Fibroblast of peridontal ligament (primary cell): ENCODE measurements around the gene IFIT2.
A peak's percentile ranks its signal among the peaks of the same experiment; 100 is the strongest.

Experiments
- DNase-seq: peaks from one replicate; pipeline ENCODE4 v3.0.0-alpha.2; 2010; ENCODE audit errors: extremely low read depth

IFIT2 gene

DNA sequence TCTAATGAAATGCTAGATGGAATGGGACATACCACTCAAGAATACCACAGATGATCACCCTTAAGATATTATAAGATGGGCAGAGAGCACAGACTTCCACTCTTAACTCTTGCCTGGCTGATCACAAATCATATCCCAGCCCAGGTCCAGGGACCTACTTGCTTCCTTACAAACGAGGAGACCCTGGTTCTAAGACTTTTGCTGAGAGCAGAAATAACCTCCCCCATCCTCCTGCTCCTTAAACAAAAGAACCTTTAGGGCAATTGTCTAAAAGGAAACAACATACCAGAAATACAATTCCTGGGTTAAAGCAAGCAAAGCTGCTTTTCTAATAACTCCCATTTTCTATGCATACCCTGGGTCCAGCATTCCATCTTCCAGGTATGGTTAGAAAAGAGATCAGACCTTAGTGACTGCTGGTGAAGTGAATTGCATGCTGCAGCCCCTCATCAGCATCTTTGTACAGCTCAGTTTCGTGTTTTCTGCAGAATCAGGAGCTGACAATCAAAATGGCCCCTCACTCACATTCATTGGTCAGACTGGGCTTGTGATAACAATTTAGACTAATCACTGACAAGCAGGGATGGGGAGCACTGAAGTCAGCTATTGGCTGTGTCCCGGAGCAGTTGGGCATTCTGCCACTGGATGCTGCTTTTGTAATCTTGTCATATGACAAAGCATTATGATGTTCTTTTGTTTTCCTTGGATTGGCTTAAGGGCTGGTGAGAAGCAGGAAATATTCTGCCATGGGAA lies 40.5 kb downstream of the IFIT2 start:
- peak; percentile 90 for DNase-seq

DNA sequence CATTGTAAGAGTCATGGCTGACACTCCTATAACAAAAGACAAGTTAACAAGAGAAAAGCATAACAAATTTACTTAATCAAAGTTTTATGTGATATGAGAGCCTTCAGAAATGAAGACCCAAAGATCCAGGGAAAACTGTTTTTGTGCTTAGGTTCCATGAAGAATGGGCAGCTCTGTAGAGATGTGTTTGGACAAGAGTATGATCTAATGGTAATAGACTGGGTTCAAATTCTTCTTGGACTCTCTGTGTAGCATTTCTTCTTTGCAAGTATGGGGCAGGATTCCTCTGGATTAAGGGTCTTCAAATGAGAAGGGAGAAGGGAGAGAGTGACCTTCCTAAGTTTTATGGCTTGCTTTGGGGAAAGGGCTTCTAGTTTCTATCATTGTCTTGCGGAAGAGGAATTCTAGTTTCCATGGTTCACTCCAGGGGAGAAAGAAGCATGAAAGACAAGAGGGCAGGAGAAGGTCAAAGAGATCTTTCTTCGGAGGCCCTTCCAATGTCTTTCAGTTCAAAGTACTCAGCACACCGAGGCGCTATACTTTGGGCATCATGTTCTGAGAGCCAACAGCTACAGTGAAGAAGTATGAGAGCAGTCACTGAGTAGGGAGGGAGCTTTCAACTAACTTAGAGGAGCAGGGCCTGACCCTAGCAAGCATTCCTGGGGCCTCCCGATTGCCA lies 41.4 kb downstream of the IFIT2 start:
- DNase-seq, result no peak

DNA sequence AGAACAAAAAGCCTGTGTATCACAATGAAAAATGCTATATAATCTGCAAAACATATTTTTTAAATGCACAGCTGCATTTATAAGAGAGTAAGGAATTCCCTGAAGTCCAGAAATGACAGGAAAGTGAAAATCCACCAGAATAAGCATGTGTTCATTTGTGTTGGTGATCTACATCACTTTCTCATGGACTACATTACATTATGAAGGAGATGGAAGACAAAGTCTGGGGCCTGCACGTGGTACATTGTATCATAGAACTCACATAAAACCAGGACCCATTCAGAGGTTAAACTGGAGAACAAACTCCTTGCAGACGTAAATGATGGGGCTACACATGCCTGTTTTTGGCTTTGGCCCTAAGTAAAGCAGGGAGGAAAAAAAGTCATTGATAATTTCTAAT lies 42.3 kb downstream of the IFIT2 start:
- DNase-seq, result no peak

DNA sequence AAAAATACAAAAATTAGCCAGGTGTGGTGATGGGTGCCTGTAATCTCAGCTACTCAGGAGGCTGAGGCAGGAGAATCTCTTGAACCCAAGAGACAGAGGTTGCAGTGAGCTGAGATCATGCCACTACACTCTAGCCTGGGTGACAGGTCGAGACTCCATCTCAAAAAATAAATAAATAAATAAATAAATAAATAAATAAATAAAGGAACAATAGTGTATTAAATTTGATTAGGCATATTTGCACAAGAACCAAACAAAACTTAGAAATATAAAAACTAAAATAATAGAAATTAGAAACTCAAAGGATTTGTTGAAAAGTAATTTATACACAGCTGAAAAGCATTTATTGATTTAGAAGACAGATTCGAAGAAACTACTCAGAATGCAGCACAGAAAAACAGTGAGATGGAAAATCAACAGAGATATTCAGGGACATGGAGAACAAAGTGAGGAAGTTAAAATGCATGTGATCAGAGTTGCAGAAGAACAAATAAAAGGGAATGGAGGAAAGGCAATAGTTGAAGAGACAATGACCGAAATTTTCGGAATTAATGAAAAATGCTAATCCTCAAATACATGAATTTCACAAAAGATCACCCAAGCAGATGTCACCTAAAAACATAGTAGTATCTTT lies 43.6 kb downstream of the IFIT2 start:
- DNase-seq, result no peak

DNA sequence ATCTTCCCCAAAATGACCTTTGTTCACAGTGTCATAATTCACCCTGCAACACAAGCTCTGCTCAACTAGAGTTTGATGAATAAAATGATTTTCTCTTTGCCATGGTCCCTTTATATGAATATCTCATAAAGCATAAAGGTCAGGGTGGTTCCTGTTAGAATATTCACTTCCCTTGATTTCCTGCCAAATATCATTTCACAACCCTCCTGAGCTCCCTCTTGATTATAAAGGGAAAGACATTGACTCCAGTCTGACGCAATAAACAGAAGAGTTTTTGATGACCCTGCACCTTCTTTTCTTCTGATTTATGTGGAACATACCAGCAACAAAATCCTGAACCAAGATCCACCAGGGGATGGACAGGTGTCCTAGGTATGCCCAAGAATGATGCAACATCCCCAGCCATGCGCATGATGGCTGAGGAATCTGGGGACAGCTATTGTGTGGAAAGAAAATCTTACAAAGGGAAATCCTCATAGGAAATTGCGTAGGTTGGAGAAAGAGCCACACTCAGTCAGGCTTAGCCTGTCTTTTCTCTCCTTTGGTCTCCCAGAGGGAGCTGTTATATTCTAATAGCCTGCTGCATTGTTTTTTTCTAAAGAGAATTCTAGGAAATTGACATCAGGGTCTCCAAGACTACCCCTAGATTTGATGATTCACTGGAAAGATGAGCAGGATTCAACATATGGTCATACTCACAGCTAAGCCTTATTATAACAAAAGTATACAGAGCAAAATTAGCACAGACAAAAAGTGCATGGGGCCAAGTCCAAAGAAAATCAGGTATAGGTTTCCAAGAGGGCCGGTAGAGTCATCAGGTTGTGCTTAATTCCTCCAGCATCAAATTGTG lies 44.8 kb downstream of the IFIT2 start:
- peak; percentile 70 for DNase-seq

DNA sequence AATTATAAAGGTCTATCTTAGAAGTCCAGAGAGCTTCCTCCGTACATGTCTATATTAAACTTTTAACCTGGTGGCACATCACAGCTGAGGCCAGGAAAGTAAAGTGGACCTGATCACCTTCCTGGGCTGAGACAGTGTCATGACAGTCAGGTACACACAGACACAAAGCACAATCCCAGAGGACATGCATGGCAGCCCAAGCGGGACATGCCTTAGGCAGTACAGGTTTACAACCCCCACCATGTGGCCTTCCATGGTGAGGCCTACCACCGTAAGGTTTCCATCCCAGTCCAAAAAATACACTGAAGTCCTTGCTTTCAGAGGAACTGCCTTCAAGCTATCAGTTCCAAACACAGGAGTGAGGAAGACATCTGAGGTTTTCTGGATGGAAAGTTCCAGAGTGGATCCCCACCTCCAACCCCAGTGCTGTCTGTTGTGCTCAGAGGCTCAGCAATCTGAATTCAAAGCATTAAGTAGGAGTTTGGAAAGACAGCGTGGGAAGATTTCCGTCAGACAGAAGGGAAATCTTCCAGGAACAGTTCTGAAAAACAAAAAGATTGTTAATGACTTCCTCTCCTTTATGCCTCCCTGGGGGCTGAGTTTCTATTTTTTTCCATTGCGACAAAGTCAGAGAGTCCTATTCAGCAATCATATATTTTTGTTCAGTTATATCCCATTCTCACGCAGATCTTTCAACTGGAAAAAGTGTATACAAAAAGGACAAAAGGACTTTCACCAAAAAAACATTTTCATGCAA lies 46.0 kb downstream of the IFIT2 start:
- DNase-seq, result no peak

DNA sequence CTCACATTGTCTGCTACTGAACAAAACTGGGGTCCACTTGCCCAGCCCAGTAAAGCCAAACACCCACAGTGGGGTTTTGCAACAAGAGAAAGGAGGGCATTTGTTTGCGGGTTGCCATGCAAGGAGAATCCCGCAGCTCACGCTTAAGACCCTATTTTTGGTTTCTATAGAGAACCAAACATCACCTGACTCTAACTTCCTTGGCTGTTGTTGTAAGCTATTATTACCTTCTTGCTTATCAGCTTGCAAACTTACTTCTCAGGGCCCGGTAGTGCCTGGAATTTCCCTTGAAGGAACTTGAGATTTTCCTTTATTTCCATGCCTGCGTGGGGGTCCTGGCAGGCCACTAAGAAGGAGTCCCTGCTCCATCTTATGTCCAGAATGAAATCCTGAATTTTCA lies 46.6 kb downstream of the IFIT2 start:
- DNase-seq, result no peak

DNA sequence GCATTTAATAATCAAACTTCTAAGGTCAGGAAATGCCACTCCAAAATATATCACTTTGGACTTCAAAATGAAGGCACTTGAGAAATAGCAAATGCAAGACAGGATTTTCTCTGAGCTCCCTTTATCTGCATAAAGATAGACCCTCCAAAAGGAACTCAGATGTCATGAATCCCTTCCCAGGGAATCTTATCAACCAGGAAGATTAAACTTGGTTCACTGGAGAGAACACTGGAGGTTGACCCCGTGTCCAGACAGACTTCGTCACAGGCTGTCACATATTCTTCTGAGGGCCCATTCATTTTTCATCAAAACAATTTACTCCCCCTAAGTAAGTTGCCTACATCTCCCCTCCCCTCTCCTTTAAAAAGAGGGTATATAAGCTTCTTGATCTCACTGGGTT lies 47.1 kb downstream of the IFIT2 start:
- no peak for DNase-seq

DNA sequence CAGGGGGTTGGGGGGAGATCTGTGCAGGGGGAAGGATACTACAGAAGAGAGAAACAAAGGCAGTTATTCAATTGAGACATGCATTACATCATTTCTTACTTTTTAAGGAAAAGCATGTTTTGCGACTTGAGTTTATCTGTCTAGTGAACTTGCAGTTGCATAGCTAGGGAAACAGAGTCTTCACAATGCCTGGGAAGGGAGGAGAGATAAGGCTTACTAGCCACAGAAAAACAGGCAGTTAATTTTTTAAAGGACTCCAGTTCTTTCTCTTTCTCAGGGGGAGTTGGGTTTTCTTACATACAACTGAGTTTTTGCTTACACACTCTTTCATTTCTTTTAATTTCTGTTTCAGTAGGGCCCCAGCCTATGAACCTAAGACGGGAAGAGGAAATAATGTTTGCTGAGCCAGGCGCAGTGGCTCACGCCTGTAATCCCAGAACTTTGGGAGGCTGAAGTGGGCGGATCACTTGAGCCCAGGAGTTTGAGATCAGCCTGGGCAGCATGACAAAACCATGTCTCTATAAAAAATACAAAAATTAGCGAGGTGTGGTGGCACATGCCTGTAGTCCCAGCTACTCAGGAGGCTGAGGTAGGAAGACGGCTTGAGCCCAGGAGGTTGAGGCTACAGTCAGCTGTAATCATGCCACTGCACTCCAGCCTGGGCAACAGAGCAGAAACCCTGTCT lies 48.9 kb downstream of the IFIT2 start:
- peak; percentile 59 for DNase-seq

DNA sequence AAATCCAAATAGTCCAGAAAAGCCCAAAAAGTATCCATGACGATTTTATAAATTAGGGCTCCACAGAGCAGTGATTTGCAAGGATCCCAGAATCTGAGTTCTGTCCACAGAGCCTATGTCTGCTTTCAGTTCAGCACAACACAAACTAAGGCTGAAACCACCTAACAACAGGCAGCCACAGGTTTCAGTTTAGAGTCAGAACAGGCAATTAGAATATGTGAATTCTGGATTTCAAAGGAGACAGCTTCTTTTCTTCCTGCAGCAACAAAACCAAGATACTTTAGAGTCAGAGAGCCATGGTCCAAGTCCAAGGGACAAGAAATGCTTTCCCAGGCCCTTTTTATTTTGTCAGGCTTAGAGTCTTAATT lies 49.5 kb downstream of the IFIT2 start:
- DNase-seq, result peak; percentile 63

DNA sequence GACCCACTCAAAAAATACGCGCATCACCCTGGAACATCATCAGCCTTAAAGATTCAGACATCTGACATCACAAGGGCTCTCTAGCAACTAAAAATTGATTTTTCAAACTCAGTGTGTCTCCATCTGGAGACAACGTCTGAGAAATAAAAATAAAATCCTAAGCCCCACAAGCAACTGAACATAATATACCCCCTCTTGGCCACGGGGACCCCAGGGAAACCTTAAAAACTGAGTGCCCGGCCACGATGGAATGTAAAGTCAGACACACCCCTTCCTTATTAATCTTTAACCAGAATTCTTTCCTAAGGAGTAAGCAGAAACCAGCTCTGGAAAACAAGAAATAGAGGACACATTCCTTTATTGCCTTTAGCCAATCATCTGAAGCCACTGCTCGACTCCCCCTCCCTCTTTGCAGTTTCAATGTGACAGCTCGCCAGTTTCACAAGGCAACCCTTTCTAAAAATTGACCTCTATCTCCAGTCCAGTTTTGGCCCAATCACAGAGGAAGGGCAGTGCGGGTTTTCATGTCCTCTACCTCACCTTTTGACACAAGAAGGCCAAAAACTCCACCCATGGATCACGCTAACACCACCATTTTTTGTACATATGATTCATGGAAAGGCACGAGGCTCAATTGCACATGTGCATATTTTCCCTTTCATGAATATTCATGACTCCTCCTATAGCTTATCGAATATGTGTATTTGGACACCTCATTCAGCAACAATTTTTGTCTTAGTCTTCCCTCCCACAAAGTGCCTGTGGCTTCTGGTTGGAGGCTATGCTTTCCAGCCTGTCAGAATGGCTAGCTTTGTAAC lies 50.1 kb downstream of the IFIT2 start:
- DNase-seq, result peak; percentile 99

DNA sequence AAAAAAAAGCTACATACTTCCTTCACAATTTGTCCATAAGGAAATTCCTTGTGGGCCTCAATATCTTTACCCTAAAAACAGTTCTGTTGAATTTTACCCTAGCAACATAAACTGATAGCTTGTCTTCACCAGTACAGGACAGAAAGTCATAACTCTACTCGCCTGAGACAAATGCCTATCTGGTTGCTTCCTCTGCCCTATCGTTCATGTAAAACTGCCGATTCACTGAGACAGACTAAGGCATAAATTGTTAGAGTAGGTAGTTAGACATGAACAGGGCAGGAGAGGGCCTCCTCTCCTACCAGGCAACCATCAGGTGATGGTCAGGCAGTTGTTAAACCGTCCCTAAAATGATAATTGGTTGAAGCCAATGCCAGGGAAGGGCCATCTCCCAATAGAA lies 51.0 kb downstream of the IFIT2 start:
- DNase-seq, result peak; percentile 27

DNA sequence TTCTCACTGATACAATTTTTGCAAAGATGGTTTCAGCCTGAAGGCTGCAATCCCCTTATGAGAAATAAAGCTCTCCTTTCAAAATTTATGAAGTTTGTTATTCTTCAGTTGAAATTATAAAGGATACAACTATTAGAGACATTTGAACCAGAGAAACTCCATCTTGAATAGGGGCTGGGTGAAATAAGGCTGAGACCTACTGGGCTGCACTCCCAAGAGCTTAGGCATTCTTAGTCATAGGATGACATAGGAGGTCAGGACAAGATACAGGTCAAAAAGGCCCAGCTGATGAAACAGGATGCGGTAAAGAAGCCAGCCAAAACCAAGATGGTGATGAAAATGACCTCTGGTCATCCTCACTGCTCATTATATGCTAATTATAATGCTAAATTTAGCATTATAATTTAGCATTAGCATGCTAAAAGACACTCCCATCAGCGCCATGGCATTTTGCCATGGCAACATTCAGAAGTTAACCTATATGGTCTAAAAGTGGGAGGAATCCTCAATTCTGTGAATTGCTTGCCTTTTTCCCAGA lies 53.6 kb downstream of the IFIT2 start:
- peak; percentile 71 for DNase-seq

DNA sequence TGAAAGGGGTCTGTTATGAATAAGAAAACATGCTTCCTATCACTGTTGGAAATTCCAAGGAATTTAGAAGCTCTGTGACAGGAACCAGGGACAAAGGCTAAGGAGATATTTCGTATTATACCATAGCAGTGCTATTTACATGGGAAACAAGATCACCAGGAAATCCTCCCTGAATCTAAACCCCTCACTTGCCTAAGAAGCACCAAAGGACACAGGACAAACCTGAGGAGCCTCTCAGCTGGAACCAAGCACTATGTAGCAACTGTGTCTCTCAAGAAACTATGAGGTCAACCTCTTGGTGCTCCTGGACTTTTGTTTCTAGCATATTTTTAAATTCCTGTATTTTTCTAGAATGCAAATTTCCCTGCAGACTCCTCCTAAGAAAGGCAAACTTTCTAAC lies 55.2 kb downstream of the IFIT2 start:
- no peak for DNase-seq

DNA sequence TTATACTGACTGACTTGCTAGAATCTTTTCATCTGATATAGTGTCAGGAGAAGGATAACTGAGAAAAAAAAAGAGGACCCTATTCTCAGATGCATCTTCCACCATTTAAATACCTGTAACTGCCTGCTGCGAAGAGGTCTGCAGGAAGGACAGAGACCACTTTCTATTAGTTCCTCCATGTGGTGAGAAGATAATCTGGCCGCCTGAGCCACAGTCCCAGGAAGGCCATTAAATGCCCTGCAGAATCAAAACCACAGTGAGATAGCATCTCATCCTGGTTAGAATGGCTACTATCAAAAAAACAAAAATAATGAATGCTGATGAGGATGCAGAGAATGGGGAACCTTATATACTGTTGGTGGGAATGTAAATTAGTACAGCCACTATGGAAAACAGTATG lies 56.1 kb downstream of the IFIT2 start:
- DNase-seq, result no peak
